K562 (cell line): ENCODE measurements around the gene MTHFS. TPM values are rescaled to one million over a fixed set of nuclear protein-coding genes. Genes with fewer than 3 reads are reported as not detected.
A peak's percentile ranks its signal among the peaks of the same experiment; 100 is the strongest.

Source experiments
- ATAC-seq: fragments of 200-7000 bp; cut with Tn5 transposase; 3 replicates; pipeline ENCODE4 v1.9.1; 2020; ENCODE audit warnings: moderate library complexity
- BruUV-seq: library from RNA; stranded (reverse); fragments of 400-500 nt; replicated peaks from 2 replicates; lab custom pipeline; 2021; lab: Mats Ljungman, UMichigan
- CTCF ChIA-PET: fragments of 300-600 bp; formaldehyde crosslinking; extraction: SDS; loops from one replicate; lab custom pipeline; 2021; ENCODE audit warnings: low intra/inter-chr PET ratio; lab: Yijun Ruan, JAX
- POLR2A ChIA-PET: fragments of 300-600, 350-650 bp; sonication (Branson Sonifier 250); formaldehyde crosslinking; extraction: SDS; loops from one replicate; lab custom pipeline; 2021; ENCODE audit warnings: antibody characterized with exemption, inconsistent platforms; lab: Yijun Ruan, JAX
- DNase-seq, 4 experiments: peaks; one replicate each; pipeline versions ENCODE4 v3.0.0 to v3.0.0-alpha.2; 2011 to 2018; ENCODE audit warnings: low spot score in 3 of 4, mixed read lengths in 3 of 4; ENCODE audit errors: extremely low read depth in 1 of 4
- FAIRE-seq: peaks from 2 replicates; lab custom pipeline; 2011; peaks lifted over from hg19 to GRCh38; lab: Jason Lieb, UNC
- H2AFZ ChIP-seq: 2 replicates; pipeline ENCODE4 v1.6.0; 2011; ENCODE audit warnings: low read depth, low read length, control low read depth, inconsistent platforms
- H3K27ac ChIP-seq: fragments of 200-600 bp; 3 replicates; pipeline ENCODE4 v1.8.0; 2011; ENCODE audit warnings: low read depth, mild to moderate bottlenecking, control low read depth, inconsistent platforms, low read length, moderate library complexity, mixed read lengths; ENCODE audit errors: extremely low read depth
- H3K27me3 ChIP-seq, 2 experiments: fragments of 300-600 bp in 1 of 2; 2 replicates in 1 of 2; 3 replicates in 1 of 2; pipeline versions ENCODE4 v1.6.0 to v1.8.0; 2011; ENCODE audit warnings: inconsistent platforms in 2 of 2, low read length in 2 of 2, mild to moderate bottlenecking in 1 of 2, mixed read lengths in 1 of 2, moderate library complexity in 1 of 2; ENCODE audit not compliant: control insufficient read depth in 2 of 2, insufficient read depth in 2 of 2
- H3K36me3 ChIP-seq: fragments of 300-600 bp; 3 replicates; pipeline ENCODE4 v1.8.0; 2011; ENCODE audit warnings: mild to moderate bottlenecking, low read length, inconsistent platforms; ENCODE audit not compliant: control insufficient read depth, insufficient read depth
- H3K4me1 ChIP-seq, 2 experiments: fragments of 200-600 bp in 1 of 2; replicated peaks in 1 of 2; 2 replicates in 1 of 2; 3 replicates in 1 of 2; pipeline versions ENCODE4 v1.5.1 to v1.8.0; 2011; ENCODE audit warnings: inconsistent platforms in 2 of 2, low read length in 2 of 2, mild to moderate bottlenecking in 1 of 2, mixed read lengths in 1 of 2, moderate library complexity in 1 of 2; ENCODE audit not compliant: control insufficient read depth in 2 of 2, insufficient read depth in 2 of 2
- H3K4me2 ChIP-seq: 2 replicates; pipeline ENCODE4 v1.6.1; 2011; ENCODE audit warnings: low read length, control low read depth, inconsistent platforms, mixed read lengths; ENCODE audit not compliant: insufficient read depth
- H3K4me3 ChIP-seq: fragments of 200-600 bp; sonication (generic), shearing (Covaris generic); 2 replicates; pipeline ENCODE4 v1.5.1; 2016; ENCODE audit warnings: control low read depth, inconsistent platforms
- H3K79me2 ChIP-seq: fragments of 200-600 bp; 3 replicates; pipeline ENCODE4 v1.8.0; 2011; ENCODE audit warnings: low read length, inconsistent platforms; ENCODE audit not compliant: control insufficient read depth, insufficient read depth
- H3K9ac ChIP-seq, 2 experiments: 2 replicates each; pipeline versions ENCODE4 v1.6.0 to v1.6.1; 2011; ENCODE audit warnings: low read depth in 2 of 2, low read length in 2 of 2, control low read depth in 1 of 2, inconsistent platforms in 1 of 2, mild to moderate bottlenecking in 1 of 2, mixed read lengths in 1 of 2; ENCODE audit not compliant: insufficient read depth in 1 of 2
- H3K9me1 ChIP-seq: one replicate; pipeline ENCODE4 v1.6.0; 2011; ENCODE audit warnings: inconsistent platforms, mild to moderate bottlenecking, low read length, moderate library complexity; ENCODE audit not compliant: control insufficient read depth, insufficient read depth
- H3K9me3 ChIP-seq: replicated peaks from 2 replicates; pipeline ENCODE4 v1.5.1; 2011; ENCODE audit warnings: low read depth, low read length, inconsistent platforms; ENCODE audit not compliant: control insufficient read depth, insufficient read depth
- H4K20me1 ChIP-seq: replicated peaks from 2 replicates; pipeline ENCODE4 v1.6.1; 2011; ENCODE audit warnings: low read length, inconsistent platforms, mixed read lengths; ENCODE audit not compliant: control insufficient read depth, insufficient read depth
- BRD9 ChIP-seq: fragments of 450-650 bp; IDR thresholded peaks from 2 replicates; pipeline ENCODE4 v1.6.1; 2018; ENCODE audit warnings: low read depth; ENCODE audit not compliant: partially characterized antibody
- CC2D1A ChIP-seq: fragments of 450-650 bp; IDR thresholded peaks from 2 replicates; pipeline ENCODE4 v1.6.1; 2017; ENCODE audit warnings: mild to moderate bottlenecking
- CTBP1 ChIP-seq: fragments of 450-650 bp; IDR thresholded peaks from 2 replicates; pipeline ENCODE4 v1.6.1; 2016; ENCODE audit warnings: borderline replicate concordance
- DMBX1 ChIP-seq: fragments of 250-450 bp; sonication (Bioruptor Pico); IDR thresholded peaks from 2 replicates; pipeline ENCODE4 v1.8.0; 2022; ENCODE audit warnings: inconsistent platforms, mild to moderate bottlenecking, moderate library complexity, borderline replicate concordance
- FOXJ2 ChIP-seq: fragments of 200-800 bp; sonication (Bioruptor generic); IDR thresholded peaks from 2 replicates; pipeline ENCODE4 v1.6.1; 2016; ENCODE audit warnings: missing genetic modification characterization, missing compliant biosample characterization
- HES1 ChIP-seq: fragments of 450-650 bp; IDR thresholded peaks from 2 replicates; pipeline ENCODE4 v1.6.1; 2016; ENCODE audit warnings: low read depth, mild to moderate bottlenecking, moderate library complexity
- KAT7 ChIP-seq: sonication (generic); formaldehyde crosslinking; IDR thresholded peaks from 2 replicates; pipeline ENCODE4 v1.8.0; 2022; ENCODE audit warnings: missing genetic modification reagents, mild to moderate bottlenecking, borderline replicate concordance
- NKRF ChIP-seq: fragments of 450-650 bp; IDR thresholded peaks from 2 replicates; pipeline ENCODE4 v1.6.1; 2016; ENCODE audit warnings: borderline replicate concordance
- PKNOX1 ChIP-seq: fragments of 450-650 bp; IDR thresholded peaks from 2 replicates; pipeline ENCODE4 v1.6.1; 2016
- SMARCA4 ChIP-seq: fragments of 450-650 bp; IDR thresholded peaks from 2 replicates; pipeline ENCODE4 v1.6.1; 2016
- SRSF3 ChIP-seq: fragments of 200-400 bp; formaldehyde crosslinking; IDR thresholded peaks from 2 replicates; pipeline ENCODE4 v1.6.1; 2016; ENCODE audit warnings: mild to moderate bottlenecking, low read length, moderate library complexity; ENCODE audit not compliant: insufficient read depth
- TEAD4 ChIP-seq, 2 experiments: sonication (generic) in 1 of 2; formaldehyde crosslinking in 1 of 2; IDR thresholded peaks; 2 replicates each; pipeline versions ENCODE4 v1.6.1 to v1.8.0; 2012 to 2022; ENCODE audit warnings: borderline replicate concordance in 1 of 2, inconsistent platforms in 1 of 2, low read length in 1 of 2, mild to moderate bottlenecking in 1 of 2, missing genetic modification reagents in 1 of 2
- ZC3H4 ChIP-seq: sonication (generic); formaldehyde crosslinking; IDR thresholded peaks from 2 replicates; pipeline ENCODE4 v1.9.0; 2021; ENCODE audit warnings: missing genetic modification reagents, borderline replicate concordance
- ZNF263 ChIP-seq: sonication (generic); formaldehyde crosslinking; IDR thresholded peaks from 2 replicates; pipeline ENCODE4 v1.8.0; 2022; ENCODE audit warnings: mild to moderate bottlenecking, missing genetic modification reagents, borderline replicate concordance
- ZNF639 ChIP-seq, 2 experiments: fragments of 200-800 bp in 1 of 2; sonication (Bioruptor generic) in 1 of 2; sonication (generic) in 1 of 2; formaldehyde crosslinking in 1 of 2; IDR thresholded peaks in 1 of 2; conservative IDR thresholded peaks in 1 of 2; 2 replicates each; pipeline versions ENCODE4 v1.5.0 to v1.6.1; 2016 to 2020; ENCODE audit warnings: missing compliant biosample characterization in 1 of 2, missing genetic modification characterization in 1 of 2, missing genetic modification reagents in 1 of 2
- WGBS: fragments of 100-300 bp; shearing (Covaris generic); methylation state at CpG from one replicate; pipeline ENCODE4 v1.1.6; 2016; ENCODE audit warnings: low coverage, mixed read lengths; ENCODE audit not compliant: insufficient coverage; ENCODE audit errors: missing lambda C conversion rate; 5-methylcytosine and 5-hydroxymethylcytosine counted together
- in situ Hi-C: fragments of 300-500 bp; cut with MboI; formaldehyde crosslinking; loops from 4 replicates; pipeline ENCODE4 v1.15.0; 2018; ENCODE audit warnings: inconsistent platforms, mixed read lengths
- intact Hi-C: fragments of 100-400 bp; cut with micrococcal nuclease; formaldehyde crosslinking; loops from 2 replicates; pipeline ENCODE4 v1.14.2; 2022
- polyA plus RNA-seq, 8 experiments: library from polyadenylated mRNA; depleted of rRNA in 4 of 8; stranded (reverse) in 5 of 8; unstranded in 3 of 8; fragments of >200 nt; fragmentation: Nextera tagmentation in 2 of 8; fragmentation: Illumina TruSeq in 1 of 8; extraction: Ambion mirVana in 2 of 8; extraction: Trizol in 1 of 8; gene quantifications; 2 replicates each; pipeline versions ENCODE4 v1.2.1 to v1.2.3, GENCODE V29; 2011 to 2014; ENCODE audit warnings: inconsistent platforms in 1 of 8, missing spikeins in 1 of 8
- total RNA-seq, 7 experiments: library from RNA; depleted of rRNA in 6 of 7; stranded (reverse); fragments of >200 nt in 6 of 7; fragmentation: Illumina TruSeq in 2 of 7; extraction: Trizol in 2 of 7; gene quantifications; 2 replicates each; pipeline versions ENCODE4 v1.2.1 to v1.2.3, GENCODE V29; 2011 to 2021; ENCODE audit warnings: low replicate concordance in 1 of 7

MTHFS gene
- total and polyA plus RNA-seq, 9 of the 15 experiments (the other 6 are each of a cell fraction or from before 2014, with no cell fraction given): 17.8 to 79.3 (median 41.7) TPM

GRCh38 chr15:79896131-79896633 lies 632 bp downstream of the MTHFS start:
- in situ Hi-C loops (loop anchor here (25.0 kb wide), 1 partner anchor 266 kb away; the partner anchor contains the start of gene FAH), intact Hi-C loops (loop anchor here (2.0 to 10.0 kb wide), 3 partner anchors 97 to 259 kb away; partner anchors contain the start of genes FAH and ZFAND6)
- H3K79me2 ChIP-seq: peaks cover 43% of the 10 kb centered on the region
- H3K36me3 ChIP-seq: peaks cover 8% of the 10 kb centered on the region; the same call in 2 of the 3 replicates
- H3K4me3 ChIP-seq: peak overlapping the region; percentile 69
- H3K27ac ChIP-seq: peak overlapping the region; percentile 93
- BruUV-seq: TSS peak; percentile 70
- H3K9ac ChIP-seq: peak overlapping the region; percentile 96 to 100
- H3K4me1 ChIP-seq: peaks cover 3 to 8% of the 10 kb centered on the region in 2 experiments; a peak in 4 of 5 replicates
- DNase-seq (no peak), ATAC-seq (peak; percentile 45), FAIRE-seq (no peak)
- peak overlapping the region; percentile 86 for H3K4me2 ChIP-seq
- CTCF ChIA-PET: interaction anchor here (1.8 kb wide), 1 partner anchor 97 kb away, joined by 10 read pairs; no protein-coding TSS in a partner anchor
- peak overlapping the region; percentile 99 for H2AFZ ChIP-seq
- no peaks in the 10 kb centered on the region for H4K20me1 ChIP-seq
- WGBS: 4% methylated on average over 10 of the region's 10 CpGs
- POLR2A ChIA-PET: interaction anchor here (0.7 to 1.3 kb wide), 3 partner anchors 9 to 22 kb away, joined by 3 to 4 read pairs (median 4); no protein-coding TSS in a partner anchor
- H3K27me3 ChIP-seq: no peaks in the 10 kb centered on the region
- no peaks in the 10 kb centered on the region for H3K9me1 ChIP-seq
- no peaks in the 10 kb centered on the region for H3K9me3 ChIP-seq
- TF ChIP-seq CC2D1A: 0 out of 2 replicates have a peak, but pooled peaks have one; percentile 23
- TF ChIP-seq PKNOX1: 0 out of 2 replicates have a peak, but pooled peaks have one; percentile 33
- TF ChIP-seq BRD9: peak; percentile 48
- peak; percentile 74 for TF ChIP-seq ZNF263 (CRISPR knock-in tag)
- TF ChIP-seq HES1: 0 out of 2 replicates have a peak, but pooled peaks have one; percentile 13
- TF ChIP-seq ZC3H4 (CRISPR knock-in tag): no peak
- TF ChIP-seq SMARCA4: 0 out of 2 replicates have a peak, but pooled peaks have one; percentile 41
- TF ChIP-seq CTBP1: no peak
- TF ChIP-seq FOXJ2 (tag): 0 out of 2 replicates have a peak, but pooled peaks have one; percentile 30
- 0 out of 4 replicates have a peak, but pooled peaks of 1 of the 2 experiments have one; percentile 17 for TF ChIP-seq ZNF639 (CRISPR knock-in tag; conservative IDR thresholded peaks at IDR 0.05 in 1 of 2, IDR thresholded peaks at IDR 0.05 in 1 of 2)
- no peak for TF ChIP-seq TEAD4 (IDR thresholded peaks at IDR 0.05; ENCODE audit: low read length)
- TF ChIP-seq TEAD4 (CRISPR knock-in tag; IDR thresholded peaks at IDR 0.05; ENCODE audit: borderline replicate concordance): no peak
- no peak for TF ChIP-seq DMBX1 (CRISPR knock-in tag)
- 0 out of 2 replicates have a peak, but pooled peaks have one; percentile 43 for TF ChIP-seq NKRF
- 0 out of 2 replicates have a peak, but pooled peaks have one; percentile 35 for TF ChIP-seq KAT7 (CRISPR knock-in tag)
- no peak for TF ChIP-seq SRSF3
